ENCODE results near the gene LOC101059915.
"Not testable (repeated sequence)": the region's sequence is repeated elsewhere in the genome, so short reads cannot be mapped to it uniquely, and the experiment has no call there.

Gene LOC101059915

GRCh38 chrX:71715551-71715950 lies 48.2 kb downstream of the LOC101059915 start:
- not testable (repeated sequence) for H3K18ac ChIP-seq (ENCODE audit: low read depth in 1 of 2, low read length in 2 of 2); H2BK12ac ChIP-seq (ENCODE audit: low read length in 2 of 2); H3K27ac ChIP-seq (ENCODE audit: low read length, poor library complexity, severe bottlenecking); DNase-seq; H2AFZ ChIP-seq (ENCODE audit: low read depth, low read length); H3K9ac ChIP-seq (ENCODE audit: low read length); H3K27me3 ChIP-seq (ENCODE audit: control insufficient read depth in 1 of 2, insufficient read depth in 1 of 2, low read length in 2 of 2); H2BK15ac ChIP-seq (ENCODE audit: low read depth, poor library complexity, severe bottlenecking); H3K79me1 ChIP-seq (replicated peaks; ENCODE audit: low read length, poor library complexity, severe bottlenecking); H2AK5ac ChIP-seq (ENCODE audit: low read length, severe bottlenecking); H3K14ac ChIP-seq (ENCODE audit: low read length in 2 of 2); H3K9me3 ChIP-seq (ENCODE audit: control insufficient read depth, low read length); H3K4ac ChIP-seq (ENCODE audit: low read depth in 1 of 2, low read length in 2 of 2); H2BK120ac ChIP-seq (ENCODE audit: low read depth, low read length); H4K8ac ChIP-seq (ENCODE audit: low read length); H3K4me3 ChIP-seq (ENCODE audit: insufficient read depth in 1 of 2, low read depth in 1 of 2, low read length in 2 of 2); H2BK5ac ChIP-seq (ENCODE audit: low read depth, low read length, poor library complexity, severe bottlenecking); H3K4me2 ChIP-seq (ENCODE audit: low read length, poor library complexity, severe bottlenecking); H3K36me3 ChIP-seq (ENCODE audit: control insufficient read depth in 1 of 2, insufficient read depth in 2 of 2, low read depth in 1 of 2, low read length in 2 of 2); H3K23ac ChIP-seq (ENCODE audit: low read length in 2 of 2); H3K4me1 ChIP-seq (ENCODE audit: control insufficient read depth, insufficient read depth, low read depth, low read length); H4K91ac ChIP-seq (ENCODE audit: low read length)
- WGBS, result no CpG with 5 or more reads among the region's 8 CpGs

GRCh38 chrX:71716323-71716722 lies 49.0 kb downstream of the LOC101059915 start:
- not testable (repeated sequence) for H3K27me3 ChIP-seq (ENCODE audit: control insufficient read depth in 1 of 2, insufficient read depth in 1 of 2, low read length in 2 of 2); H3K4me1 ChIP-seq (ENCODE audit: control insufficient read depth, insufficient read depth, low read depth, low read length); H3K36me3 ChIP-seq (ENCODE audit: control insufficient read depth in 1 of 2, insufficient read depth in 2 of 2, low read depth in 1 of 2, low read length in 2 of 2); H2BK15ac ChIP-seq (ENCODE audit: low read depth, poor library complexity, severe bottlenecking); H3K18ac ChIP-seq (ENCODE audit: low read depth in 1 of 2, low read length in 2 of 2); H3K79me1 ChIP-seq (replicated peaks; ENCODE audit: low read length, poor library complexity, severe bottlenecking); H3K14ac ChIP-seq (ENCODE audit: low read length in 2 of 2); H2BK120ac ChIP-seq (ENCODE audit: low read depth, low read length); DNase-seq; H4K8ac ChIP-seq (ENCODE audit: low read length); H2BK12ac ChIP-seq (ENCODE audit: low read length in 2 of 2); H3K9me3 ChIP-seq (ENCODE audit: control insufficient read depth, low read length); H3K4ac ChIP-seq (ENCODE audit: low read depth in 1 of 2, low read length in 2 of 2); H3K23ac ChIP-seq (ENCODE audit: low read length in 2 of 2); H2AK5ac ChIP-seq (ENCODE audit: low read length, severe bottlenecking); H3K9ac ChIP-seq (ENCODE audit: low read length); H3K27ac ChIP-seq (ENCODE audit: low read length, poor library complexity, severe bottlenecking); H3K4me3 ChIP-seq (ENCODE audit: insufficient read depth in 1 of 2, low read depth in 1 of 2, low read length in 2 of 2); H2AFZ ChIP-seq (ENCODE audit: low read depth, low read length); H4K91ac ChIP-seq (ENCODE audit: low read length); H2BK5ac ChIP-seq (ENCODE audit: low read depth, low read length, poor library complexity, severe bottlenecking); H3K4me2 ChIP-seq (ENCODE audit: low read length, poor library complexity, severe bottlenecking)
- no CpG with 5 or more reads among the region's 12 CpGs for WGBS

- WGBS, result no CpG with 5 or more reads among the region's 30 CpGs
- not testable (repeated sequence) for H3K27me3 ChIP-seq (ENCODE audit: control insufficient read depth in 1 of 2, insufficient read depth in 1 of 2, low read length in 2 of 2); H3K4me1 ChIP-seq (ENCODE audit: control insufficient read depth, insufficient read depth, low read depth, low read length); H2BK120ac ChIP-seq (ENCODE audit: low read depth, low read length); H2BK15ac ChIP-seq (ENCODE audit: low read depth, poor library complexity, severe bottlenecking); H2BK12ac ChIP-seq (ENCODE audit: low read length in 2 of 2); H3K4ac ChIP-seq (ENCODE audit: low read depth in 1 of 2, low read length in 2 of 2); DNase-seq; H2BK5ac ChIP-seq (ENCODE audit: low read depth, low read length, poor library complexity, severe bottlenecking); H3K27ac ChIP-seq (ENCODE audit: low read length, poor library complexity, severe bottlenecking); H4K8ac ChIP-seq (ENCODE audit: low read length); H3K4me2 ChIP-seq (ENCODE audit: low read length, poor library complexity, severe bottlenecking); H3K79me1 ChIP-seq (replicated peaks; ENCODE audit: low read length, poor library complexity, severe bottlenecking); H2AK5ac ChIP-seq (ENCODE audit: low read length, severe bottlenecking); H3K36me3 ChIP-seq (ENCODE audit: control insufficient read depth in 1 of 2, insufficient read depth in 2 of 2, low read depth in 1 of 2, low read length in 2 of 2); H3K18ac ChIP-seq (ENCODE audit: low read depth in 1 of 2, low read length in 2 of 2); H3K4me3 ChIP-seq (ENCODE audit: insufficient read depth in 1 of 2, low read depth in 1 of 2, low read length in 2 of 2); H3K9ac ChIP-seq (ENCODE audit: low read length); H3K14ac ChIP-seq (ENCODE audit: low read length in 2 of 2); H3K23ac ChIP-seq (ENCODE audit: low read length in 2 of 2); H4K91ac ChIP-seq (ENCODE audit: low read length); H2AFZ ChIP-seq (ENCODE audit: low read depth, low read length); H3K9me3 ChIP-seq (ENCODE audit: control insufficient read depth, low read length)
These were observed 50.8 kb downstream of the LOC101059915 start, which contains the start of gene CXorf49 for GRCh38 chrX:71718185-71718584. Gene CXorf49 (minus strand): TSS chrX:71718285. CDS start chrX:71718151, 134 bp downstream.

GRCh38 chrX:71719195-71719594 lies 51.8 kb downstream of the LOC101059915 start:
- H3K4me3 ChIP-seq (ENCODE audit: insufficient read depth in 1 of 2, low read depth in 1 of 2, low read length in 2 of 2); H4K91ac ChIP-seq (ENCODE audit: low read length); H3K27me3 ChIP-seq (ENCODE audit: control insufficient read depth in 1 of 2, insufficient read depth in 1 of 2, low read length in 2 of 2); H4K8ac ChIP-seq (ENCODE audit: low read length); H3K4ac ChIP-seq (ENCODE audit: low read depth in 1 of 2, low read length in 2 of 2); H3K4me1 ChIP-seq (ENCODE audit: control insufficient read depth, insufficient read depth, low read depth, low read length); H2BK120ac ChIP-seq (ENCODE audit: low read depth, low read length); H2AK5ac ChIP-seq (ENCODE audit: low read length, severe bottlenecking); H3K27ac ChIP-seq (ENCODE audit: low read length, poor library complexity, severe bottlenecking); H3K18ac ChIP-seq (ENCODE audit: low read depth in 1 of 2, low read length in 2 of 2); H2AFZ ChIP-seq (ENCODE audit: low read depth, low read length); H2BK5ac ChIP-seq (ENCODE audit: low read depth, low read length, poor library complexity, severe bottlenecking); H3K9ac ChIP-seq (ENCODE audit: low read length); H3K9me3 ChIP-seq (ENCODE audit: control insufficient read depth, low read length); H3K36me3 ChIP-seq (ENCODE audit: control insufficient read depth in 1 of 2, insufficient read depth in 2 of 2, low read depth in 1 of 2, low read length in 2 of 2); H3K14ac ChIP-seq (ENCODE audit: low read length in 2 of 2); H2BK12ac ChIP-seq (ENCODE audit: low read length in 2 of 2); H3K4me2 ChIP-seq (ENCODE audit: low read length, poor library complexity, severe bottlenecking); DNase-seq; H2BK15ac ChIP-seq (ENCODE audit: low read depth, poor library complexity, severe bottlenecking); H3K79me1 ChIP-seq (replicated peaks; ENCODE audit: low read length, poor library complexity, severe bottlenecking); H3K23ac ChIP-seq (ENCODE audit: low read length in 2 of 2): not testable (repeated sequence)
- WGBS, result no CpG with 5 or more reads among the region's 30 CpGs
